HCT116 (cell line): ENCODE measurements around the gene PANX3. TPM values are rescaled to one million over a fixed set of nuclear protein-coding genes. Genes with fewer than 3 reads are reported as not detected.

Source experiments
- ATAC-seq: fragments of 200-7000 bp; cut with Tn5 transposase; 2 replicates; pipeline ENCODE4 v1.9.1; 2020; ENCODE audit warnings: mild to moderate bottlenecking, moderate library complexity
- BruUV-seq: library from RNA; stranded (reverse); fragments of 400-500 nt; replicated peaks from 2 replicates; lab custom pipeline; 2021; lab: Mats Ljungman, UMichigan
- CTCF ChIA-PET: fragments of 300-600 bp; sonication (Branson Sonifier 250); formaldehyde crosslinking; loops from one replicate; lab custom pipeline; 2021; ENCODE audit warnings: antibody characterized with exemption; lab: Charles Lee
- POLR2A ChIA-PET: fragments of 300-600, 350-600 bp; sonication (Branson Sonifier 250); formaldehyde crosslinking; loops from one replicate; lab custom pipeline; 2021; ENCODE audit warnings: antibody characterized with exemption; lab: Charles Lee
- RAD21 ChIA-PET, 2 experiments: fragments of 300-600 bp; sonication (Branson Sonifier 250); formaldehyde crosslinking; loops; one replicate each; lab custom pipeline; 2023; ENCODE audit warnings: low total read pairs in 2 of 2; ENCODE audit not compliant: uncharacterized antibody in 2 of 2, unreplicated experiment in 2 of 2, low non-redundant PET in 1 of 2; lab: Charles Lee
- DNase-seq: peaks from one replicate; pipeline ENCODE4 v3.0.0-alpha.2; 2010; ENCODE audit warnings: low read depth, low spot score
- H2AFZ ChIP-seq: fragments of 200-600 bp; shearing (Covaris generic), sonication (generic); 2 replicates; pipeline ENCODE4 v1.6.1; 2017; ENCODE audit warnings: low read depth, mixed run types, mixed read lengths, antibody characterized with exemption, low read length; ENCODE audit not compliant: poor library complexity, severe bottlenecking
- H3K27ac ChIP-seq: 2 replicates; pipeline ENCODE4 v1.5.1; 2012; ENCODE audit warnings: low read depth, low read length
- H3K27me3 ChIP-seq: fragments of 200-600 bp; sonication (generic); 2 replicates; pipeline ENCODE4 v1.6.1; 2016; ENCODE audit warnings: mixed run types, low read length, mixed read lengths; ENCODE audit not compliant: insufficient read depth
- H3K36me3 ChIP-seq, 2 experiments: fragments of 200-500 bp in 1 of 2; fragments of 200-600 bp in 1 of 2; sonication (Bioruptor generic) in 1 of 2; sonication (generic) in 1 of 2; 2 replicates each; pipeline versions ENCODE4 v1.5.1 to v1.6.1; 2014 to 2016; ENCODE audit warnings: low read length in 2 of 2, inconsistent platforms in 1 of 2, mixed read lengths in 1 of 2, mixed run types in 1 of 2; ENCODE audit not compliant: insufficient read depth in 2 of 2, control insufficient read depth in 1 of 2
- H3K4me1 ChIP-seq, 2 experiments: fragments of 200-600 bp in 1 of 2; sonication (generic) in 1 of 2; 2 replicates each; pipeline versions ENCODE4 v1.5.1 to v1.6.1; 2012 to 2017; ENCODE audit warnings: low read length in 2 of 2, inconsistent platforms in 1 of 2, mild to moderate bottlenecking in 1 of 2, mixed read lengths in 1 of 2, mixed run types in 1 of 2, moderate library complexity in 1 of 2; ENCODE audit not compliant: insufficient read depth in 2 of 2, control insufficient read depth in 1 of 2
- H3K4me2 ChIP-seq: fragments of 200-600 bp; sonication (generic); 2 replicates; pipeline ENCODE4 v1.6.1; 2017; ENCODE audit warnings: mixed run types, low read length, mixed read lengths
- H3K4me3 ChIP-seq, 2 experiments: fragments of 200-600 bp in 1 of 2; sonication (generic) in 1 of 2; replicated peaks in 1 of 2; 2 replicates each; pipeline ENCODE4 v1.5.1; 2011 to 2016; ENCODE audit warnings: low read length in 2 of 2, control low read depth in 1 of 2, low read depth in 1 of 2, mild to moderate bottlenecking in 1 of 2, mixed read lengths in 1 of 2, mixed run types in 1 of 2
- H3K79me2 ChIP-seq: fragments of 200-600 bp; sonication (generic); 2 replicates; pipeline ENCODE4 v1.6.1; 2017; ENCODE audit warnings: mild to moderate bottlenecking, mixed run types, low read length, moderate library complexity, mixed read lengths; ENCODE audit not compliant: insufficient read depth
- H3K9ac ChIP-seq: fragments of 200-600 bp; sonication (generic); 2 replicates; pipeline ENCODE4 v1.6.1; 2016; ENCODE audit warnings: low read length, mixed read lengths
- H3K9me2 ChIP-seq: fragments of 200-600 bp; sonication (generic), shearing (Covaris generic); 2 replicates; pipeline ENCODE4 v1.6.1; 2017; ENCODE audit warnings: mixed run types, mild to moderate bottlenecking, moderate library complexity; ENCODE audit not compliant: insufficient read depth
- H3K9me3 ChIP-seq, 2 experiments: fragments of 200-500 bp in 1 of 2; fragments of 200-600 bp in 1 of 2; sonication (Bioruptor generic) in 1 of 2; sonication (generic) in 1 of 2; 2 replicates each; pipeline ENCODE4 v1.6.1; 2014 to 2017; ENCODE audit warnings: low read length in 2 of 2, mixed read lengths in 2 of 2, inconsistent platforms in 1 of 2, low read depth in 1 of 2, mild to moderate bottlenecking in 1 of 2, mixed run types in 1 of 2, moderate library complexity in 1 of 2; ENCODE audit not compliant: control insufficient read depth in 1 of 2, insufficient read depth in 1 of 2
- H4K20me1 ChIP-seq: fragments of 200-600 bp; sonication (generic), shearing (Covaris generic); 2 replicates; pipeline ENCODE4 v1.6.1; 2017; ENCODE audit warnings: mixed run types, mild to moderate bottlenecking, moderate library complexity; ENCODE audit not compliant: insufficient read depth
- ATF3 ChIP-seq: IDR thresholded peaks from 2 replicates; pipeline ENCODE4 v1.6.1; 2012
- CTCF ChIP-seq, 3 experiments: fragments of 200-600 bp in 1 of 3; sonication (generic) in 1 of 3; IDR thresholded peaks in 2 of 3; conservative IDR thresholded peaks in 1 of 3; 2 replicates each; pipeline ENCODE4 v1.5.1; 2012 to 2017; ENCODE audit warnings: low read depth in 2 of 3, low read length in 2 of 3, antibody characterized with exemption in 1 of 3, borderline replicate concordance in 1 of 3, control low read depth in 1 of 3, mild to moderate bottlenecking in 1 of 3, mixed read lengths in 1 of 3, mixed run types in 1 of 3, moderate library complexity in 1 of 3; ENCODE audit not compliant: insufficient read depth in 1 of 3
- ELF1 ChIP-seq: IDR thresholded peaks from 2 replicates; pipeline ENCODE4 v1.6.1; 2012; ENCODE audit warnings: low read depth, borderline replicate concordance
- POLR2AphosphoS5 ChIP-seq: IDR thresholded peaks from 2 replicates; pipeline ENCODE4 v1.6.1; 2011; ENCODE audit warnings: mild to moderate bottlenecking, low read depth, low read length, moderate library complexity
- REST ChIP-seq: IDR thresholded peaks from 2 replicates; pipeline ENCODE4 v1.6.1; 2012; ENCODE audit warnings: low read depth
- SRF ChIP-seq: IDR thresholded peaks from 2 replicates; pipeline ENCODE4 v1.6.1; 2012; ENCODE audit warnings: low read depth
- TCF7L2 ChIP-seq: IDR thresholded peaks from 2 replicates; pipeline ENCODE4 v1.7.0; 2011; ENCODE audit warnings: borderline replicate concordance, inconsistent platforms; ENCODE audit not compliant: insufficient read depth, insufficient read length; ENCODE audit errors: extremely low read depth
- YY1 ChIP-seq: IDR thresholded peaks from 2 replicates; pipeline ENCODE4 v1.6.1; 2011; ENCODE audit warnings: low read length, low read depth, moderate library complexity, mild to moderate bottlenecking; ENCODE audit not compliant: insufficient replicate concordance; ENCODE audit errors: extremely low read depth
- intact Hi-C: fragments of 100-400 bp; cut with micrococcal nuclease; formaldehyde crosslinking; loops from 2 replicates; pipeline ENCODE4 v1.10.0; 2022
- total RNA-seq: library from RNA; stranded (reverse); gene quantifications from one replicate; pipeline ENCODE4 v1.2.1, GENCODE V29; 2021; ENCODE audit not compliant: unreplicated experiment

PANX3 gene
- total RNA-seq, 1 experiment from 2014 or later = not detected

GRCh38 chr11:124648610-124649009 lies 37.4 kb downstream of the PANX3 start:
- no peak overlapping the region for H3K4me2 ChIP-seq
- intact Hi-C loops = no loop called here
- peaks cover 0 to 7% of the 10 kb centered on the region in 2 experiments; a peak in 2 of 4 replicates for H3K4me1 ChIP-seq
- no peaks in the 10 kb centered on the region for H3K9me3 ChIP-seq
- no peaks in the 10 kb centered on the region for H3K9me2 ChIP-seq
- DNase-seq = no peak
- RAD21 ChIA-PET = no interaction called here
- no peaks in the 10 kb centered on the region for H3K79me2 ChIP-seq
- H4K20me1 ChIP-seq = no peaks in the 10 kb centered on the region
- no peaks in the 10 kb centered on the region for H3K36me3 ChIP-seq
- ATAC-seq = no peak
- no peak overlapping the region for H2AFZ ChIP-seq
- H3K27ac ChIP-seq = no peak overlapping the region
- no peak overlapping the region for H3K9ac ChIP-seq
- TF ChIP-seq SRF = no peak
- TF ChIP-seq YY1 = no peak
- TF ChIP-seq CTCF (IDR thresholded peaks at IDR 0.05 in 2 of 3, conservative IDR thresholded peaks at IDR 0.05 in 1 of 3; ENCODE audit: borderline replicate concordance in 1 of 3, insufficient read depth in 1 of 3, low read depth in 2 of 3, low read length in 2 of 3) = no peak
- TF ChIP-seq REST = no peak
- no peak for TF ChIP-seq POLR2AphosphoS5
- TF ChIP-seq TCF7L2 = no peak
- TF ChIP-seq ATF3 = no peak
- TF ChIP-seq ELF1 = no peak
- POLR2A ChIA-PET = no interaction called here
- no peak overlapping the region for H3K4me3 ChIP-seq
- CTCF ChIA-PET = interaction anchor here (1.5 kb wide), 1 partner anchor 21 kb away, joined by 4 read pairs; no protein-coding TSS in a partner anchor
- H3K27me3 ChIP-seq = no peaks in the 10 kb centered on the region
- BruUV-seq = no TSS peak
